ENCODE results near the gene TRIM75.
A peak's percentile ranks its signal among the peaks of the same experiment; 100 is the strongest.
"Not testable (repeated sequence)": the region's sequence is repeated elsewhere in the genome, so short reads cannot be mapped to it uniquely, and the experiment has no call there.

Gene TRIM75

DNA sequence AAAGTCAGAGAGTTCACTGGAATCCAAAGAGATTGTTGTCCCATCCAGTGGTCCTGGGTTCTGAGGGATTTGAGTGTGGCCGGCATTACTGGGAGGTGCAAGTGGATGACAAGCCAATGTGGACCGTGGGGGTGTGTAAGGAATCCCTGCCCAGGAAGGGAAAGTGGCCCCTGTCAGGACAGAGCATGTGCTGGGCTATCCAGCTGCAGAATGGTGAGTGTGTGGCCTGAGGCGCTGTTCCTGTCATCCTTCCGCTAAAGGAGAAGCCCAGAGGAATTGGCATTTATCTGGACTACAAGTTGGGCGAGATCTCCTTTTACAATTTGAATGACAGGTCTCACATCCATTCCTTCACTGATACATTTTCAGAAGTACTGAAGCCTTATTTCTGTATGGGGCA is 42.3 kb upstream of the TRIM75 start:
- TF ChIP-seq, protein P1, sequence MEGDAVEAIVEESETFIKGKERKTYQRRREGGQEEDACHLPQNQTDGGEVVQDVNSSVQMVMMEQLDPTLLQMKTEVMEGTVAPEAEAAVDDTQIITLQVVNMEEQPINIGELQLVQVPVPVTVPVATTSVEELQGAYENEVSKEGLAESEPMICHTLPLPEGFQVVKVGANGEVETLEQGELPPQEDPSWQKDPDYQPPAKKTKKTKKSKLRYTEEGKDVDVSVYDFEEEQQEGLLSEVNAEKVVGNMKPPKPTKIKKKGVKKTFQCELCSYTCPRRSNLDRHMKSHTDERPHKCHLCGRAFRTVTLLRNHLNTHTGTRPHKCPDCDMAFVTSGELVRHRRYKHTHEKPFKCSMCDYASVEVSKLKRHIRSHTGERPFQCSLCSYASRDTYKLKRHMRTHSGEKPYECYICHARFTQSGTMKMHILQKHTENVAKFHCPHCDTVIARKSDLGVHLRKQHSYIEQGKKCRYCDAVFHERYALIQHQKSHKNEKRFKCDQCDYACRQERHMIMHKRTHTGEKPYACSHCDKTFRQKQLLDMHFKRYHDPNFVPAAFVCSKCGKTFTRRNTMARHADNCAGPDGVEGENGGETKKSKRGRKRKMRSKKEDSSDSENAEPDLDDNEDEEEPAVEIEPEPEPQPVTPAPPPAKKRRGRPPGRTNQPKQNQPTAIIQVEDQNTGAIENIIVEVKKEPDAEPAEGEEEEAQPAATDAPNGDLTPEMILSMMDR (conservative IDR thresholded peaks at IDR 0.05; ENCODE audit: low read length) = no peak
- no peak for DNase-seq (ENCODE audit: low read depth)
- no peak overlapping the region for H3K4me3 ChIP-seq (ENCODE audit: low read length)

DNA sequence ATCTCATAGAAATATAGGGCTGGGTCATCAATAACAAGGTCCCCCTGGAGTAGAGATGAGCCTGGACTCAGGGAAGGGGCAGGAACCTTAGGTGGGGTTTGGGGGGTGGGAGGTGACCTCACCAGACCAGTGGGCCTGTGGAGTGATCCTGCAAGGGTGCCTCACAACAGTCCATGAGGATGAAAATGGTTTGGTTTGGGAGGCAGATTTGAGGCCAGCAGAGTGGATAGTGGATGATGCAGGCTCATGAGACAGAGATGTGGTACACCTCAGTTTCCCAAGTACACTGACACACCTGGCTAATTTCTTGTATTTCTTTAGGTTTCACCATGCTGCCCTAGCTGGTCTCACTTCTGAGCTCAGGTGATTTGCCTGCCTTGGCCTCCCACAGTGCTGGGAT is 40.0 kb upstream of the TRIM75 start:
- no peak overlapping the region for H3K4me3 ChIP-seq (ENCODE audit: low read length)
- no peak for DNase-seq (ENCODE audit: low read depth)
- TF ChIP-seq, protein P1 (conservative IDR thresholded peaks at IDR 0.05; ENCODE audit: low read length) = no peak

DNA sequence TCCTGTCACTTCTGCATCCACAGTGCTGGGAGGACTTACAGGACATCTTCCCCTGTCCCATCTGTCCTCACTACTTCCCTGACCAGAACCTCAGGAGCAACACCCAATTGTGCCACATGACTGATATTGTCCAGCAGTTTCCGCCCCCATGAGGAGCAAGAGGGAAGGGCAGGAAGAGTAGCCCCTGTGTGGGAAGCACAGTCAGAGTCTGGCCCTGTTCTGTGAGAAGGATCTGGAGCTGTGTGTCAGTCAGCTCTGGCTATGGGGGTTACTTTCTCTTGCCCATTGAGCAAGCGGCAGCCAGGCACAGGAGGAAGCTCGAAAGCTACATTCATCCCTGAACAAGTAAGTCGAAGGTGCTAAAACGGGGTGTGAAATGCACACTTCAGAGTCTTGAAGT is 36.7 kb upstream of the TRIM75 start:
- H3K4me3 ChIP-seq (ENCODE audit: low read length) = no peak overlapping the region
- TF ChIP-seq, protein P1 (conservative IDR thresholded peaks at IDR 0.05; ENCODE audit: low read length) = peak; percentile 41
- DNase-seq (ENCODE audit: low read depth) = no peak

DNA sequence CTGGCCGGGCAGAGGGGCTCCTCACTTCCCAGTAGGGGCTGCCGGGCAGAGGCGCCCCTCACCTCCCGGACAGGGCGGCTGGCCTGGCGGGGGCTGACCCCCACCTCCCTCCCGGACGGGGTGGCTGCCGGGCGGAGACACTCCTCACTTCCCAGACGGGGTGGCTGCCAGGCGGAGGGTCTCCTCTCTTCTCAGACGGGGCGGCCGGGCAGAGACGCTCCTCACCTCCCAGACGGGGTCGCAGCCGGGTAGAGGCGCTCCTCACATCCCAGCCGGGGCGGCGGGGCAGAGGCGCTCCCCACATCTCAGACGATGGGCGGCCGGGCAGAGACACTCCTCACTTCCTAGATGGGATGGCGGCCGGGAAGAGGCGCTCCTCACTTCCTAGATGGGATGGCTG is 33.7 kb upstream of the TRIM75 start:
- H3K4me3 ChIP-seq (ENCODE audit: low read length); DNase-seq (ENCODE audit: low read depth): not testable (repeated sequence)

DNA sequence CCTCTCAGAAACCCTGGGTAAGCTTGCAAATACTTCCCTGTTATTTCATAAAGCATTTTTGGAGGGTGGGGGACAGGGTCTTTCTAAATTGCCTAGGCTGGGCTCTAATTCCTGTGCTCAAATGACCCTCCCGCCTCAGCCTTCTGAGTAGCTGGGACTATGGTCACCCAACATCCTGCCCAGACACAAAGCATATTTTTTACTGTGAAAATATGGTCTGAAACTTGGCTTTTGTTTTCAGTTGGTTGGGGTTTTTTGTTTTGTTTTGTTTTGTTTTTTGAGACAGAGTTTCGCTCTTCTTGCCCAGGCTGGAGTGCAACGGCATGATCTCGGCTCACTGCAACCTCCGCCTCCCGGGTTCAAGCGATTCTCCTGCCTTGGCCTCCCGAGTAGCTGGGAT is 27.9 kb upstream of the TRIM75 start:
- not testable (repeated sequence) for H3K4me3 ChIP-seq (ENCODE audit: low read length)

DNA sequence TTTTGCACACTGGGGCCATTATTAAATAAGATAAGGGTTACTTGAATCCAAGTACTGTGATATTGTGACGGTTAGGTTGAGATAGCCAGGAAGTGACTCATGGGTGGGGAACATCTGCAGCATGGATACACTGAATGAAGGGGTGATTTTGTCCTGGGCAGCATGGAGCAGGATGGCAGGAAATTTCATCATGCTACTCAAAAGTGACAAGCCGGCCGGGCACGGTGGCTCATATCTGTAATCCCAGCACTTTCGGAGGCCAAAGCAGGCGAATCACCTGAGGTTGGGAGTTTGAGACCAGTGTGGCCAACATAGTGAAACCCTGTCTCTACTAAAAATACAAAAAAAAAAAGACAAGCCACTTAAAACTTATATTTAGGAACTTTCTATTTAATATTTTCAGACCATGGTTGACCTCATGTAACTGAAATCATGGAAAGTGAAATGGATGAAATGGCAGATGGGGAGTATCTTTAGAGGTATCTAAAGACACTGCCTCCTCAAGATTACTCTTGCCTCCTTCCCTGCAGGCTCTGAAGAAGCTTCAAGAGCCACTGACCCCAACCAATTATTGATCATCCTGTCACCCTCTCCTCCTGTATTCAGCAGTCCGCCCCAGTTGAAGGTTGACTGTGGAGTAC is 25.8 kb upstream of the TRIM75 start:
- TF ChIP-seq, protein P1 (conservative IDR thresholded peaks at IDR 0.05; ENCODE audit: low read length) = no peak
- DNase-seq (ENCODE audit: low read depth) = no peak
- no peak overlapping the region for H3K4me3 ChIP-seq (ENCODE audit: low read length)

More for the DNA sequence above, 27.9 kb upstream of the TRIM75 start:
- not testable (repeated sequence) for DNase-seq (ENCODE audit: low read depth)

DNA sequence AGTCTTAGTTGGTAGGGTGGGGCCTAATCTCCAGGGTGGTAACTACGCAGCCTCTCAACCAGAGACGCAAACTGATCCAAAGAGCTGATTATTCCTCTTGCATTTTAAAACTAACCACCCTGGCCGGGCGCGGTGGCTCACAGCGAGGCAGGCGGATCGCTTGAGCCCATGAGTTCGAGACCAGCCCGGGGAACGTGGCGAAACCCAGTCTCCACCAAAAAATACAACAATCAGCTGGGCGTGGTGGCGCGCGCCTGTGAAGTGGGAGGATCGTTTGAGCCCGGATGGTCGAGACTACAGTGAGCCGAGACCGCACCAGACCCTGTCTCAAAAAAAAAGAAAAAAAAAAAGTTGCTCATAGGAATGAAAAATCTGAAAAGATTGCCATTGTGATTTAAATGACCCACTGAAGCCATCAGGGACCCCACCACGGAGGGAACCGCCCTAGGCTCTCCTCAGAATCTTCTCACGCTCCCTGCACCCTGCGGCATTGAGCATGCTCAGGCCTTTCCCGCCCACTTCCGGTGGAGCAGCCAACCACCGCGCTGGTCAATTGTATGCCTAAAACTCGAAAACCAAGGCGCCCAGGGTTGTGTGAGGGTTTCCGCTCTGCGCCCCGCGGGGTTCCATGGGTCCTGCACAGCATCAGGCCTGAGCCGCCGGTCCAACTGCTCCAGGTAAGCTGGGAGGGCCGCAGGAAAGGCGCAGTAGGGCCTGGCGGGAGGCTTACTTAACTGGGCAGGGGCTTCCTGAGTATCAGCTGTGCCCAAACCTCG is 22.0 kb upstream of the TRIM75 start, which contains the start of gene TRIM60:
Gene TRIM60, plus strand, starts transcription at position 564 of the 776 bp plus-strand sequence. CDS start 8,074 bp downstream, outside the sequence.
- no peak within 1 kb of the TSS for H3K4me3 ChIP-seq (ENCODE audit: low read length)
- DNase-seq (ENCODE audit: low read depth) = no peak
- TF ChIP-seq, protein P1 (conservative IDR thresholded peaks at IDR 0.05; ENCODE audit: low read length) = no peak

DNA sequence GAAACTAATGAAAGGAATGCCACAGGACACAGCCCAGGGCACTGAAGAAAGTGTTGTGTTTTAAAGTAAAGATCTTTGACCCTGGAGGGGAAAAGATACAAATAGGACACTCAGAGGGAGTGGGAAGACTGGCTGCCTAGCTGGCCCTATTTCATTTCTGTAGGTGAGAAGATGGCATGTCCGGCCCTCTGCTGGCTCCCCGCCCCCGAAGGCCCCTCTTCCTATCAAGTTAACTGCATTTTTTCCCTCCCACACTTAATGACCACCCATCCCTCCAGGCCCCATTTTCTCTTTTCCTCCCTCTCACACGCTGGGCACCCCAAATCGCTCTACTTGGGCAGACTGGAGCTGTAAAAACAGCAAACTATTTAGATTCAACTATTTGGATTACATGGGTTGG is 5.5 kb upstream of the TRIM75 start:
- DNase-seq (ENCODE audit: low read depth) = no peak
- TF ChIP-seq, protein P1 (conservative IDR thresholded peaks at IDR 0.05; ENCODE audit: low read length) = no peak
- H3K4me3 ChIP-seq (ENCODE audit: low read length) = no peak overlapping the region
